RCC 7860 (cell line): Measurements from ENCODE around the gene YWHAG.
"Not testable (repeated sequence)": the region's sequence is repeated elsewhere in the genome, so short reads cannot be mapped to it uniquely, and the experiment has no call there.

ENCODE experiments used
- DNase-seq: peaks from one replicate; pipeline ENCODE4 v3.0.0-alpha.2; 2015; ENCODE audit warnings: low spot score
- FAIRE-seq: peaks from 2 replicates; lab custom pipeline; 2012; peaks lifted over from hg19 to GRCh38; lab: Jason Lieb, UNC

YWHAG gene

DNA sequence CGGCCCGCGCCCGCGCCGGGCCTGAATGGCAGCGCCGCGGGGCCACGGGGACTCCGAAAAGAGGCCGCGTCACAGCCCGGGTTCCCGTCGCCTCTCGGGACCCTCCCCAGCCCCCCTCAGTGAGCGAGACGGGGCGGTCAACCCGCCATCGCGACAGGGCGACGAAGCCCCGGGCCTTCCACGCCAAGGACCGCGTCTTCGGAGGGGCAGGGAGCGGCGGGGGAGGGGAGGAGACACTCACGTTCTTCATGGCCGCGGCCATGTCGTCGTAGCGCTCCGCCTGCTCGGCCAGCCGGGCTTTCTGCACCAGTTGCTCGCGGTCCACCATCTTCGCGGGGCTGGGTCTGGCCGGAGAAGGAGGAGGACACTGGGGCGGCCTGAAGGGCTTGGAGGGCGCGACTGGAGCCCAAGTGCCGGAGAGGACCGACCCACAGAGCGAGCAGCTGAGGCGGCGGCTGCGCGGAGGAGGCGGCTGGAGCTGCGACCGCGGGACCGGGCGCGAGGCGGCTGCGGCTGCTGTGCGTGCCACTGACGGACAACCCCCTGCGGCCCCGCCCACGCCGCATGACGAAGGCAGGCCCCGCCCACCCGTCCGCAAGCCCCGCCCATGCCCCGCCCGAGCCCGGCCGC lies at the start of gene YWHAG:
YWHAG (minus strand) TSS at position 511 of the 630 bp plus-strand sequence; CDS start at position 328, 183 bp downstream.
- FAIRE-seq = no peak

DNA sequence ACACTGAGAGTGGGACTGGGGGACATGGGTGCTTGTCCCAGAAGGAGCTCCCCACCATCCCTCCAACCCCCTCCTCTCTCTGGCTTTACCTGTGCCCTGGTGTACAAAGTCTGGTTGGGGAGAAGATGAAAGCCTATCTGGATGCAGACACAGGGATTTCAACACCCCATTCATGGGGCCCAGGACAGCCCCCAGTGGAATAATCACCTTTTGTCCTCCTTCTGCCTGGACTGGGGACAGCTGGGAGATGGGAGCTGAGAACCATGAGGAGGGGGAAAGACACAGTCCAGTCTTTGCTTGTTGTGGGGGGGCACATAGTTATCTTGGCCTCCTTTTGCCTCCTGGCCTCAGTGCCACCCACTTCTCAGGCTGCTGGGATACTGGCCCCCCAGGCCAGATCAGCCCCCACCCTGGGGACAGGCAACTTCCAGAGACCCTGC lies 49.4 kb upstream of the YWHAG start:
- FAIRE-seq (no peak), DNase-seq (no peak)

More for the DNA sequence above, at the start of gene YWHAG:
- peak; percentile 83 for DNase-seq

DNA sequence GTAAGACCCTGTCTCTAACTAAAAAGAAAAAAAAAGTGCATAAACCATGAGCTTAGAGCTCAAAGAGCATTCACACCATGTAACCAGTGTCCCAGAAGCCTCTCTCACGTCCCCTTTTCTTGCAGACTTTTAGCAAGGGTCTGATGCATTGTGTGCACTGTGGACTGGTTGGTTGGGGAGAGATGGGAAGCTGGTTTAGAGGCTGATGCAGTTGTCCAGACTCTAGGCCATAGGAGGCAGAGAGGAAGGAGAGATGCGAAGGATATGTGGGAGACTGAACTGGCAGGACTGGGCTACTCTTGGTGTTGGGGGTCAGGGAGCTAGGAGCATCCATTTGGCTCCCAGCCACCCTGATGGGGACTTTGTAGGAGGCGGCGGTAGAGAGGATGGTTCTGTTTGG lies 48.9 kb upstream of the YWHAG start:
- DNase-seq (no peak), FAIRE-seq (no peak)

DNA sequence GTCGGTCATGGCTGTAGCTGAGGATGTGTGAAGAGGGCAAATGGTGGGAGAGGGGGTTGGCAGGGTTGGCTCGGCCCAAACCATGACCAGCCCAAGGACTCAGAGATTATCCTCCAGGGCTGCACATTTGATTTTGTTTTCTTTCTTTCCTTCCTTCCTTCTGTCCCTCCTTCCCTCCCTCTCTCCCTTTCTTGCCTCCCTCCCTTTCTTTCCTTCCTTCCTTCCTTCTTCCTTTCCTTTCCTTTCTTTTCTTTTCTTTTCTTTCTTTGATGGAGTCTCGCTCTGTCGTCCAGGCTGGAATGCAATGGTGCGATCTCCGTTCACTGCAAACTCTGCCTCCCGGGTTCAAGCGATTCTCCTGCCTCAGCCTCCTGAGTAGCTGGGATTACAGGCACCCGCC lies 46.9 kb upstream of the YWHAG start:
- DNase-seq = no peak
- FAIRE-seq = no peak

DNA sequence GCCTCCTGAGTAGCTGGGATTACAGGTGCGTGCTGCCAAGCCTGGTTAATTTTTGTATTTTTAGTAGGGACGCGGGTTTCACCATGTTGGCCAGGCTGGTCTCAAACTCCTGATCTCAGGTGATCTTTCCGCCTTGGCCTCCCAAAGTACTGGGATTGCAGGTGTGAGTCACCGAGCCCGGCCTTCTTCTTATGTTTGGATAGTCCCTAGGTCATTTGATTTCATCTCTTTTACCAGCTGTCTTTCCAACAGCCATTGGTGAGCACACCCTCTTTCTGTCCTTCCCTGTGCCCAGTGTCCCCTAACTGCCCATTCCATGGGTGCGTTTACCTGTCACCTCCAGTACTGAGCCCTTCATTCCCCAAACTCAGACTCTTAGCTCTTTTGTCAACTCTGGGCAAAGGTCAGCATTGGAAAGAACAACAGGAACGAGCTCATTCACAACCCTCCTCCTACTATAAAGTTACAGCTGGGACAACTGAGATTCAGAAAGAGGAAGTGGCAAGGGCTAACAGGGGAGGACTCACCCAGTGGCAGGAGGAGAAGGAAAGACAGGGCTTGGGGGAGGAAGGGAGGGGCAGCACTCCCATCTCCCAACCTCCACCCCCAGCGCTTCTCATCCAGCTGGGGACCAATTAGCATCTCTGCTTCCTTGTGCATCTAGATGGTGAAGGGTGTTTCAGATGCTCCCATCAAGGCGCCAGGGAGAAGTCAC lies 45.1 kb upstream of the YWHAG start:
- FAIRE-seq (no peak), DNase-seq (no peak)

DNA sequence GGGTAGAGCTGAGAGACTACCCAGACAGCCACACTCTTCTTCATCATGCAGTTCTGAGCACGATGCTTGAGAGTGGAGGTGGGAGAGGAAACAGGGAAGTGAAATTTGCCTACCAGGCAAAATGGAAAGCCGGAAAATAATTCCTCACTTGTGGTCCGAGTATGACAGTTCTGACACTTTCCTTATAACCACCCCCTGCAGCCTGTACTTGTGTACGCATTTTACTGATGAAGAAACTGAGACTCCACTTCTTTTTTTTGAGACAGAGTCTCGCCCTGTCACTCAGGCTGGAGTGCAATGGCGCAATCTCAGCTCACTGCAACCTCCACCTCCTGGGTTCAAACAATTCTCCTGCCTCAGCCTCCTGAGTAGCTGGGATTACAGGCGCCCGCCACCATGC lies 44.3 kb upstream of the YWHAG start:
- not testable (repeated sequence) for FAIRE-seq, DNase-seq

DNA sequence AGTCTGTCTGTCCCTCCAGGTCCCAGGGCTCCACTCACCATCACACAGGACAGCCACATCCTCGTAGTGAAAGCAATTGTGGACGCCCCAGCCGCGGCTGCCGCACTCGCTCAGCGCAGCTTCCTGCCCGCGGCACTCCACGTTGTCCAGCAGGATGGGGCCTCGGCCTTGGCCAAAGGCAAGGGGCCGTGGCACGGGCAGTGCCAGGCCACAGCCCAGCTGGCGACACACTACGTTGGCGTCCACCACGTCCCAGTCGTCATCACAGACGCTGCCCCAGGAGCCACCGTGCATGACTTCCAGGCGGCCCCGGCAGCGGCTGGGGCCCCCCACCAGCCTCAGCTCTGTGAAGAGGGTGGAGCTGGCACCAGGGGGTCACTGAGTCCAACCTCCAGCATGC lies 41.5 kb upstream of the YWHAG start:
- DNase-seq = no peak
- FAIRE-seq = no peak

DNA sequence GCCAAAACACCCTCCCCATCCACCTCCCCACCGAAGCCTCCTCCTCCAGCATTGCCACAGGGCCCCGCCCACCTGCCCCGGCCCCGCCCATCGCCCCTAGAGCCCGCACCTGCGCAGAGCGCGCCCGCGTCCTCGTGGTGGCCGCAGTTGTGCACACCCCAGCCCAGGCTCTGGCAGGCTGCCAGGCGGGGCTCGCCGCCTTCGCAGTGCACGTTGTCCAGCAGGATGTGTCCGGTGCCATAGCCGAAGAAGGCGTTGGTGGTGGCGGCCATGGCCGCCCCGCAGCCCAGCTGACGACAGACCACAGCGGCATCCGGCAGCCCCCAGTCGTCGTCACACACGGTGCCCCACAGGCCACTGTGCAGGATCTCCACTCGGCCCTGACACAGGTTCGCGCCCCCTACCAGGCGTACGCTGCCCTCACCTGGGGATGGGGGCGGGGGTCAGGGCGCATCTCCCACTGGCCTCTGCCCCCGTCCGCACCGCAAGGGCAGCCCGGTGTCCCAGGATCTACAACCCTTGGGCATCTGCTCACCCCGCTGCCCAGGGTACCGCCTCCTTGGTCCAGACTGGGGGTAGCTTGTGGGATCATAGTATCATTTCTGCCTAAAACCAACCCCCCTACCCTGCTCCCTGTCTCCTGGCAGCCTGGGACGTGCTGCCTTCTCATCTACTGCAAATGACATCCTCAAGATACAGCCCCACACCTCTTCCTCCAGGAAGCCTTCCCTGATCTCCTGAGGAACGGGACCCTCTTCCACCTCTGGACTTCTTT lies 38.8 kb upstream of the YWHAG start:
- FAIRE-seq = no peak
- peak; percentile 62 for DNase-seq

DNA sequence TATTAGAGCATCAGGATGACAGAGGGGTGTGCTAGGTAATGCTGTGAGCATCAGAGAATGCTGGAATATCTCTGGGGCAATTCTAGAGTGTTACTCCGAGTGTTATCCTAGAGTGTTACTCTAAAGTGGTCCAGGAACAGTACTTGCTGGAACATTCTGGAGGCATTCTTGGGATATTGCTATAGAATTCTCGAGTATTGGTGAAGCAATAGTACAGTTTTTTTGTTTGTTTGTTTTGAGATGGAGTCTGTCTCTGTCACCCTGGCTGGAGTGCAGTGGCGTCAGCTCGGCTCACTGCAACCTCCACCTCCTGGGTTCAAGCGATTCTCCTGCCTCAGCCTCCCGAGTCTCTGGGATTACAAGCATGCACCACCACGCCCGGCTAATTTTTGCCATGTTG lies 38.1 kb upstream of the YWHAG start:
- DNase-seq (no peak), FAIRE-seq (no peak)

DNA sequence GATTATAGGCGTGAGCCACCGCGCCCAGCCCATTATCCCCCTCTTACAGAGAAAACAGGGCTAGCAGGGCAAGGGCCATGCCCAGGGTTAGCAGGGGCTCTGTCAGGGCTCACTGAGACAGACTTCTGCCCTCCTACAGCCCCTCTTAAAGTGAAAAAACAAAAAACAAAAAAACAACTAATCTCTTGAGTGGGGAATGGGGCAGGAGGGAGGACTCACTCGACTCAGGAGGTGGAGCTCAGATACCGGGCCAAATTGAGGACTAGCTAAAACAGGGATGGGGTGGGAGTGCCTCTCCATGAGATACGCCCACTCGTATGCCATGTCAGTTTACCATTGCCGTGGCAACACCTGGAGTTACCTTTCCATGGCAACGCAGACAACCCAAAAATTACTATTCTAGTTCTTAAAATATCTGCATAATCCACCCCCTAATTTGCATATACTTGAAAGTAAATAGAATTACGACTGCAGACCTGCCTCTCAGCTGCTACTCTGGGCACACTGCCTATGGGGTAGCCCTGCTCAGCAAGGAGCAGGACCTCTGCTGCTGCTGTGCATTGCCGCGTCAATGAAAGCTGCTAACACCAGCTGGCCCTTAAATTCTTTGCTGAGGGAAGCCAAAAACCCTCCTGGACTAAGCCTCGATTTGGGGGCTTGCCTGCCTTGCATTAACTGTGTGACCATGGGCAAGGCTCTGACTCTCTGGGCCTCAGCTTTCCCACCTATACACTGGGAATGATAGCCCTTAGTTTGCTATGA lies 37.4 kb upstream of the YWHAG start:
- DNase-seq = no peak
- no peak for FAIRE-seq

DNA sequence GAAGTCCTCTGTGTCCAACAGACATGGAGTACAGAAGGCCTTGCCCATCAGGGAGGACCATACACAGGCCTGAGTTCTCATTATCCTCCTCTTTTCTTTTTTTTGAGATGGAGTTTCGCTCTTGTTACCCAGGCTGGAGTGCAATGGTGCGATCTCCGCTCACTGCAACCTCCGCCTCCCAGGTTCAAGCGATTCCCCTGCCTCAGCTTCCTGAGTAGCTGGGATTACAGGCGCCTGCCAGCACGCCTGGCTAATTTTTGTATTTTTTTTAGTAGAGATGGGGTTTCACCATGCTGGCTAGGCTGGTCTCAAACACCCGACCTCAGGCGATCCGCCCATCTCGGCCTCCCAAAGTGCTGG lies 36.8 kb upstream of the YWHAG start:
- not testable (repeated sequence) for DNase-seq, FAIRE-seq

DNA sequence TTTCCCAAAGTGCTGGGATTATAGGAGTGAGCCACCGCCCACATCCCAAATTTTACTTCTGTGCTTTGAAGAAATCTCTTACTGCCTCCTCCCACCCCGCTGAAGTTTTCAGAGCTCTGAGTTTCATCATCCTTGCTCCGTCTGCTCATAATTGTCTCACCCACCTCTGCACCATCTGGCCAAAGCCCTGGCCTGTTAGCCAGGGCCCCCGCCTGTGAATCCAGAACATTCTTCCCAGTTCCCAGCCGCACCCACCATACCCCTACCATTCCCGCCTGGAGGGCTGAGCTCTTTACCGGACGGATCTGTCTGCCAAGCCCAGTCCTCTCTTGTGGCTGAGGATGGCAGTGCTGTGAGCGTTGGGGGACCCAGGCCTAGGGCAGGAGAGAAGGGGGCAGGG lies 36.2 kb upstream of the YWHAG start:
- no peak for DNase-seq
- no peak for FAIRE-seq

DNA sequence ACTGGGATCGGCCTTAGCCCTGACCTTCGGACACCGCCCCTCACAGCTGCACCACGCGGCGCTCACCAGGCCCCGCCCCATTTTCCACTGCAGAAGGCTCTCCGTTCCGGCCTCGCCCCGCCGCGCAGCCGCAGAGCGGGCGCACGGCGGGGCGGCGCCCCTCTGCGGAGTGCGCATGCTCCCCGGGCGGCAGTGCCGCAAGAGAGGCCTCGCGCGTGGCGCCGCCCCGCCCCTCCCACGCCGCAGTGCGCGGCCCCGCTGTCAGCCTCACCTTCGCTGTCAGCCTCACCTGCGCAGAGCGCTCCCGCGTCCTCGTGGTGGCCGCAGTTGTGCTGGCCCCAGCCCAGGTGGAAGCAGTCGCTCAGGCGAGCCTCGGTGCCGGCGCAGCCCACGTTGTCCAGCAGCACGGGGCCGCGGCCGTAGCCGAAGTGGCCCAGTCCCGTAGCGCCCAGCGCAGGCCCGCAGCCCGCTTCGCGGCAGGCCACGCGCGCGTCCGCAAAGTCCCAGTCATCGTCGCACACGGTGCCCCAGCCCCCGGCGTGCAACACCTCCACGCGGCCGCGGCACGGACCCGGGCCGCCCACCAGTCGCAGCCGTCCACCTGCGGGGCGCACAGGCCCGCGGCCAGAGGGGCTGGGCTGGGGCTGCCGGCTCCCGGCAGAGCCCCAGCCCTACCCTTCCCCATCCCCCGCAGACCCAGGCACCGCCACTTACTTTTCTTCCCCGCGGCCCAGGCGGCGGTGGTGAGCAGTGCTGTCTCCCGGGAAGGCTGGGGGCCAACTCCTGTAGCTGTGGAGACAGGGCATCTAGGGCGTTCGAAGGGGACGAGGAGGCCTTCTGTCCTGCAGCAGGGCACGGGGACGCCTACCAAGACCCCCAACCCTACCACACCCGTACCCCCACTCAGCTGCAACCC lies 34.6 kb upstream of the YWHAG start:
- FAIRE-seq (no peak), DNase-seq (peak; percentile 90)

DNA sequence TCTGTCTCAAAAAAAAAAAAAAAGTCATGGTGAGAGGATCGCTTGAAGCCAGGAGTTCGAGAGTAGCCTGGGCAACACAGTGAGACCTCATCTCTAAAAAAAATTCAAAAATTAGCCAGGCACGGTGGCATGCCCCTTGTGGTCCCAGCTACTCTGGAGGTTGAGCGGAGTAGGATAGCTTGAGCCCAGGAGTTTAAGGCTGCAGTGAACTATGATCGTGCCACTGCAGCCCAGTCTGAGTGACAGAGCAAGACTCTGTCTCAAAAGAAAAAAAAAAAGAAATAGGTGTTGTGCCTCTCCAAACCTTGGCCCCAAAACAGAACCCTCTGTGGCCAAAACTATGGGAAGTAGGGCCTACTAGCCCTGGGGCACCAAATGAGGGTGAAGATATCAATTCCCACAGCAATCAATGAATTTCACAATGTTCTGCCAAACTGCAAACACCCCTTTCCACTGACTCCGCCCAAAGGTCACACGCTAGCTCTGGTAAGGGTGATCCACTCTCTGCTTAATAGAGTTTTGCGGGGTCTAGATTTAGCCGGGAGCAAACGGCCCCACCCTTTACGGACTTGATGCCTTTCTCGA lies 33.8 kb upstream of the YWHAG start:
- no peak for DNase-seq

DNA sequence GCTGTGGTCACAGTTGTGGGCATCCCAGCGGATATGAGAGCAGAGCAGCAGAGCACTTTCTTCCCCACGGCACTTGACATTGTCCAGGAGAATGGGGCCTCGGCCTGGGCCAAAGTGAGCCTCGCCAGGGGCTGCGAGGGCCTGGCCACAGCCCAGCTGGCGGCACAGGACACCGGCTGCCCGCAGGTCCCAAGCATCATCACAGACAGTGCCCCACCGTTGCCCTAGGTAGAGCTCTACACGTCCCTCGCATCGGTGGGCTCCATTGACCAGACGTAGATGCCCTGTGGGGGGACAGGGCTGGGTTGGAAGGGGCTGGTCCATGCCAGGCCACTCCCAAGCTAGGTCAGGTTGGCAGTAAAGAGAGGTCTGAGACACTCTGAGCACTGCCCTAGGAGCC lies 31.3 kb upstream of the YWHAG start:
- FAIRE-seq (no peak), DNase-seq (no peak)

More for the DNA sequence above, 33.8 kb upstream of the YWHAG start:
- no peak for FAIRE-seq

DNA sequence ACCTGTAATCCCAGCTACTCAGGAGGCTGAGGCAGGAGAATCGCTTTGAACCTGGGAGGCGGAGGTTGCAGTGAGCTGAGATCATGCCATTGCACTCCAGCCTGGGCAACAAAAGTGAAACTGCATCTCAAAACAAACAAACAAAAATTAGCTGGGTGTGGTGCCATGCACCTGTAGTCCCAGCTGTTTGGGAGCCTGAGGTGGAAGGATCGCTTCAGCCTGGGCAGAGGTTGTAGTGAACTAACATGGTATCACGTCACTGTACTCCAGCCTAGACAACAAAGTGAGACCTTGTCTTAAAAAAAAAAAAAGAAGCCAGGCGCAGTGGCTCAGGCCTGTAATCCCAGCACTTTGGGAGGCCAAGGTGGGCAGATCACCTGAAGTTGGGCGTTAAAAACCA lies 29.0 kb upstream of the YWHAG start:
- not testable (repeated sequence) for DNase-seq, FAIRE-seq

DNA sequence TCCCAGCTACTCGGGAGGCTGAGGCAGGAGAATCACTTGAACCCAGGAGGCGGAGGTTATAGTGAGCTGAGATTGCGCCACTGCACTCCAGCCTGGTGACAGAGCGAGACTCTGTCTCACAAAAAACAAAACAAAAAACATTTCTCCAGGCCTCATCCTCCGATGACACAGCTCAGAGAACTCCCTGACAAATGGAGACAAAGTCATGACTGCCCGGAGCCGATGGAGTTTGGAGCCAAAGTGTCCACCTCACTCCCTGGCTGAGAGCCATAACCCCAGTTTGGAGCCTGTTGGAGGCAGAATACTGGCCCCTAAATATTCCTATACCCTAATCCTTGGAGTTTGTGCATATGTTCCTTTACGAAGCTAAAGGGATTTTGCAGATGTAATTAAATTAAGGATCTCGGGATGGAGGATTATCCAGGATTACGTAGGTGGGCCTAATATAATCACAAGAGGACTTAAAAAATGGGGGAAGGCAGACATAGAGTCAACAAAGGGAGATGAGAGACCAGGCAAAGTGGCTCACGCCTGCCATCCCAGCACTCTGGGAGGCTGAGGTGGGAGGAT lies 28.0 kb upstream of the YWHAG start:
- DNase-seq (no peak), FAIRE-seq (no peak)

DNA sequence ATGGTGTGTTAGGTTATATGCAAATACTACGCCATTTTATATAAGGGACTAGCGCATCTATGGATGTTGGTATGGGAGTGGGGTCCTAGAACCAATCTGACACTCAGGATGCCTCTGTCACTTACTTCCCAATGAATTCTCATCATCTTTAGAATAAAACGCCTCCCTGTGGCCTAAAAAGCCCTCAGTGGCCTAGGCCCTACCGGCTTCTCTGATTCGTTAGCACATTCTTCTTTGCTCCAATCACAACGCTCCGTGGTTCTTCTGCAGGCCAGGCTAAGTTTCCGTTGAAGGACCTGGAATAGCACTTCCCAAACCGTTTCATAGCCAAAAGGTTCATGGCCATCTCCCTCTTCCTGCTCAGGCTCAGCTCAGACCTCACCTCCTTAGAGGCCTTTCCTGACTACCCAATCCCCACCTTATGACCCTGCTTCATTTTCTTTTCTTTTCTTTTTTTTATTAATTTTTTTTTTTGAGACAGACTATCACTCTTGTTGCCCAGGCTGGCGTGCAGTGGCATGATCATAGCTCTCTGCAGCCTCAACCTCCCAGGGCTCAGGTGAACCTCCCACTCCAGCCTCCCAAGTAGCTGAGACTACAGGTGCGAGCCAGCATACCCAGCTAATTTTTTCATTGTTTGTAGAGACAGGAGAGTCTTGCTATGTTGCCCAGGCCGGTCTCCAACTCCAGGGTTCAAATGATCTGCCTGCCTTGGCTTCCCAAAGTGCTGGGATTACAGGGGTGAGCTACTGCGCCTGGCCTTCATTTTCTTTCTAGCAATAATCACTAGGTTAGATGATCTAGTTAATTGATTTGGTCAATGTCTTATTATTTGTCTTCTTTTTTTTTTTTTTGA lies 24.5 kb upstream of the YWHAG start:
- FAIRE-seq = no peak

More for the DNA sequence above, 24.5 kb upstream of the YWHAG start:
- DNase-seq = no peak
